Measurements from ENCODE around the gene WDR70. TPM values are rescaled to one million over a fixed set of nuclear protein-coding genes. Genes with fewer than 3 reads are reported as not detected.
A peak's percentile ranks its signal among the peaks of the same experiment; 100 is the strongest.

WDR70 gene
- total RNA-seq, 1 donor from 2014 or later: 31.3 TPM

GRCh38 chr5:37695647-37696046, 316.5 kb downstream of the WDR70 start:
- TF ChIP-seq EZH2 (IDR thresholded peaks at IDR 0.05; ENCODE audit: insufficient read depth, low read length): no peak
- TF ChIP-seq CTCF (IDR thresholded peaks at IDR 0.05; ENCODE audit: insufficient read depth, low read depth, low read length): no peak
- no peak overlapping the region for H3K27ac Mint-ChIP-seq (ENCODE audit: unreplicated experiment)

DNA sequence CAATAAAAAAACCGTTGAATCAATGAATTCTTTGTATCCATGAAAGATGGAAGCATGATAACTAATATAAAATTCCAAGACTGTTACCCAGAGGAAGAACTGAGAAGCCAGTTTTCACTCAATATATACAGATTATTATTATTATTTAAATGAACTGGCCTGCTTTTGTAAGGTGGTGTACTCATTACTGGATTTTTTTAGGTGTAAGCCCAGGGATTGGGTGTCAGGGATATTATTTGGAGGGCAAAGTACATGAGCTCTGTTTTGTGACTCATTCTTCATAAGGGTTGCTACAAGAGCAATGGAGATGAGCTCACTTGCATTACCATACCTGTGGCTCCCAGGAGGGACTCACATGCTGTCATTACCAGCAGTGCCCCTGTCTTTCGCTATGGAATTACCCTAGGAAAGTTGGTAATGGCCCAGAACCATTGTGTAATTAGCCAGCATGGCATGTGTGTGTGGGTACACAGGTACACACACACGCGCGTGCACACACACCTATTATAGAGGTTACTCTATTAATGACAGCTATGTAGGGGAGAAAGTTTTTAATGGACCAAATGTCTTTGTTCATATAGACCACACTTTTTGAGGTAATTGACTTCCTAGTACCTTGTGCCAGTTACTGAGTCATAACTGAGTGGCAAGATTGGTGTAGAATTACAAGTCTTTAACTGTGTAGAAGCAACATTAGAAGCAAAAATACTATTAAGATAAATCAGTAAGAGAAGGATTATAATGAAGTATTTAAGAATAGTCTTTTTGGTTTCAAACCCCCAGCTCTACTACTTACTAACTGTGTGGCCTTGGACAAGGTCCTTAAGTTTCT, 317.3 kb downstream of the WDR70 start:
- H3K9ac ChIP-seq (ENCODE audit: low read length): no peak overlapping the region
- peak overlapping the region; percentile 18 for H3K4me2 ChIP-seq (ENCODE audit: low read length)
- H3K9me3 Mint-ChIP-seq (ENCODE audit: unreplicated experiment): peaks cover 26% of the 10 kb centered on the region
- H3K4me1 Mint-ChIP-seq (ENCODE audit: low read depth, unreplicated experiment): peaks cover 8% of the 10 kb centered on the region
- H3K36me3 ChIP-seq (ENCODE audit: insufficient read depth, low read length): peaks cover 3% of the 10 kb centered on the region
- FAIRE-seq (no peak), DNase-seq (ENCODE audit: low read depth) (peak; percentile 76)
- H3K27ac Mint-ChIP-seq (ENCODE audit: unreplicated experiment): no peak overlapping the region
- no peaks in the 10 kb centered on the region for H4K20me1 ChIP-seq (ENCODE audit: insufficient read depth, low read length)
- peaks cover 9% of the 10 kb centered on the region for H3K4me1 ChIP-seq (ENCODE audit: insufficient read depth, low read length)
- H3K4me3 ChIP-seq (ENCODE audit: insufficient read depth, low read depth, low read length): no peak overlapping the region
- no peak overlapping the region for H3K4me3 Mint-ChIP-seq (ENCODE audit: unreplicated experiment)
- no peaks in the 10 kb centered on the region for H3K27me3 Mint-ChIP-seq (ENCODE audit: low read depth, unreplicated experiment)
- H3K36me3 Mint-ChIP-seq (ENCODE audit: low read depth, unreplicated experiment): peaks cover 5% of the 10 kb centered on the region
- no peaks in the 10 kb centered on the region for H3K79me2 ChIP-seq (ENCODE audit: insufficient read depth, low read length)
- H2AFZ ChIP-seq (ENCODE audit: low read depth, low read length): no peak overlapping the region
- H3K27me3 ChIP-seq (ENCODE audit: insufficient read depth, low read length): no peaks in the 10 kb centered on the region
- TF ChIP-seq CTCF (IDR thresholded peaks at IDR 0.05; ENCODE audit: insufficient read depth, low read depth, low read length) (no peak), EZH2 (IDR thresholded peaks at IDR 0.05; ENCODE audit: insufficient read depth, low read length) (no peak)
- no peaks in the 10 kb centered on the region for H3K9me3 ChIP-seq (ENCODE audit: insufficient read depth, low read depth, low read length)
- H3K27ac ChIP-seq (ENCODE audit: low read depth, low read length): peak overlapping the region; percentile 53

More at GRCh38 chr5:37695647-37696046, 316.5 kb downstream of the WDR70 start:
- Histone ChIP-seq H3K4me1 (ENCODE audit: insufficient read depth, low read length) (peaks cover 9% of the 10 kb centered on the region), H3K9ac (ENCODE audit: low read length) (no peak overlapping the region), H3K9me3 (ENCODE audit: insufficient read depth, low read depth, low read length) (no peaks in the 10 kb centered on the region), H3K36me3 (ENCODE audit: insufficient read depth, low read length) (peaks cover 3% of the 10 kb centered on the region), H3K79me2 (ENCODE audit: insufficient read depth, low read length) (no peaks in the 10 kb centered on the region), H3K4me2 (ENCODE audit: low read length) (no peak overlapping the region), H3K4me3 (ENCODE audit: insufficient read depth, low read depth, low read length) (no peak overlapping the region), H3K27ac (ENCODE audit: low read depth, low read length) (no peak overlapping the region), H3K27me3 (ENCODE audit: insufficient read depth, low read length) (no peaks in the 10 kb centered on the region), H4K20me1 (ENCODE audit: insufficient read depth, low read length) (no peaks in the 10 kb centered on the region), H2AFZ (ENCODE audit: low read depth, low read length) (no peak overlapping the region)
- DNase-seq (ENCODE audit: low read depth): no peak
- Mint-ChIP-seq H3K27me3 (ENCODE audit: low read depth, unreplicated experiment) (no peaks in the 10 kb centered on the region), H3K36me3 (ENCODE audit: low read depth, unreplicated experiment) (peaks cover 9% of the 10 kb centered on the region), H3K9me3 (ENCODE audit: unreplicated experiment) (peaks cover 30% of the 10 kb centered on the region), H3K4me3 (ENCODE audit: unreplicated experiment) (no peak overlapping the region), H3K4me1 (ENCODE audit: low read depth, unreplicated experiment) (peaks cover 8% of the 10 kb centered on the region)
- FAIRE-seq: no peak

- Histone ChIP-seq H3K9ac (ENCODE audit: low read length) (no peak overlapping the region), H3K27ac (ENCODE audit: low read depth, low read length) (no peak overlapping the region), H3K4me2 (ENCODE audit: low read length) (no peak overlapping the region), H4K20me1 (ENCODE audit: insufficient read depth, low read length) (no peaks in the 10 kb centered on the region), H3K9me3 (ENCODE audit: insufficient read depth, low read depth, low read length) (no peaks in the 10 kb centered on the region), H3K4me3 (ENCODE audit: insufficient read depth, low read depth, low read length) (no peak overlapping the region), H3K79me2 (ENCODE audit: insufficient read depth, low read length) (no peaks in the 10 kb centered on the region), H3K27me3 (ENCODE audit: insufficient read depth, low read length) (no peaks in the 10 kb centered on the region), H3K4me1 (ENCODE audit: insufficient read depth, low read length) (peaks cover under 1% of the 10 kb centered on the region), H3K36me3 (ENCODE audit: insufficient read depth, low read length) (peaks cover 3% of the 10 kb centered on the region), H2AFZ (ENCODE audit: low read depth, low read length) (no peak overlapping the region)
- Mint-ChIP-seq H3K9me3 (ENCODE audit: unreplicated experiment) (no peaks in the 10 kb centered on the region), H3K4me1 (ENCODE audit: low read depth, unreplicated experiment) (peaks cover under 1% of the 10 kb centered on the region), H3K27me3 (ENCODE audit: low read depth, unreplicated experiment) (no peaks in the 10 kb centered on the region), H3K27ac (ENCODE audit: unreplicated experiment) (no peak overlapping the region), H3K36me3 (ENCODE audit: low read depth, unreplicated experiment) (peaks cover 2% of the 10 kb centered on the region), H3K4me3 (ENCODE audit: unreplicated experiment) (no peak overlapping the region)
- TF ChIP-seq CTCF (IDR thresholded peaks at IDR 0.05; ENCODE audit: insufficient read depth, low read depth, low read length): no peak
- TF ChIP-seq EZH2 (IDR thresholded peaks at IDR 0.05; ENCODE audit: insufficient read depth, low read length): no peak
- DNase-seq (ENCODE audit: low read depth): no peak
- FAIRE-seq: no peak
Measured at GRCh38 chr5:37701868-37702267, 322.8 kb downstream of the WDR70 start.

Data from astrocyte (in vitro differentiated cells and primary cell).